Upper lobe of left lung (tissue), 4 donors: ENCODE results near the gene MYT1.

Experiments
- POLR2A ChIP-seq, 4 donors: fragments of 450-650 bp; IDR thresholded peaks; one replicate each; pipeline ENCODE4 v1.5.1; 2016 to 2017; ENCODE audit warnings: antibody characterized with exemption in 4 of 4, mild to moderate bottlenecking in 2 of 4
- TF ChIP-seq, protein P1 (sequence below), 6 experiments: fragments of 450-650 bp in 4 of 6; fragments of 200-600 bp in 2 of 6; sonication (generic) in 2 of 6; IDR thresholded peaks; one replicate each; pipeline ENCODE4 v1.5.1; 2016 to 2019; ENCODE audit warnings: antibody characterized with exemption in 6 of 6

GRCh38 chr20:64146301-64146935, 17.8 kb upstream of the MYT1 start:
- TF ChIP-seq POLR2A (IDR thresholded peaks at IDR 0.05), result no peak
- TF ChIP-seq, protein P1, sequence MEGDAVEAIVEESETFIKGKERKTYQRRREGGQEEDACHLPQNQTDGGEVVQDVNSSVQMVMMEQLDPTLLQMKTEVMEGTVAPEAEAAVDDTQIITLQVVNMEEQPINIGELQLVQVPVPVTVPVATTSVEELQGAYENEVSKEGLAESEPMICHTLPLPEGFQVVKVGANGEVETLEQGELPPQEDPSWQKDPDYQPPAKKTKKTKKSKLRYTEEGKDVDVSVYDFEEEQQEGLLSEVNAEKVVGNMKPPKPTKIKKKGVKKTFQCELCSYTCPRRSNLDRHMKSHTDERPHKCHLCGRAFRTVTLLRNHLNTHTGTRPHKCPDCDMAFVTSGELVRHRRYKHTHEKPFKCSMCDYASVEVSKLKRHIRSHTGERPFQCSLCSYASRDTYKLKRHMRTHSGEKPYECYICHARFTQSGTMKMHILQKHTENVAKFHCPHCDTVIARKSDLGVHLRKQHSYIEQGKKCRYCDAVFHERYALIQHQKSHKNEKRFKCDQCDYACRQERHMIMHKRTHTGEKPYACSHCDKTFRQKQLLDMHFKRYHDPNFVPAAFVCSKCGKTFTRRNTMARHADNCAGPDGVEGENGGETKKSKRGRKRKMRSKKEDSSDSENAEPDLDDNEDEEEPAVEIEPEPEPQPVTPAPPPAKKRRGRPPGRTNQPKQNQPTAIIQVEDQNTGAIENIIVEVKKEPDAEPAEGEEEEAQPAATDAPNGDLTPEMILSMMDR (IDR thresholded peaks at IDR 0.05), result no peak
